IPS DF 4.7 (cell line): Measurements from ENCODE around the gene SCML1.

Source experiments
- DNase-seq: peaks from one replicate; pipeline ENCODE4 v3.0.0-alpha.2; 2013; ENCODE audit warnings: low spot score; ENCODE audit errors: extremely low read depth

Gene SCML1

DNA sequence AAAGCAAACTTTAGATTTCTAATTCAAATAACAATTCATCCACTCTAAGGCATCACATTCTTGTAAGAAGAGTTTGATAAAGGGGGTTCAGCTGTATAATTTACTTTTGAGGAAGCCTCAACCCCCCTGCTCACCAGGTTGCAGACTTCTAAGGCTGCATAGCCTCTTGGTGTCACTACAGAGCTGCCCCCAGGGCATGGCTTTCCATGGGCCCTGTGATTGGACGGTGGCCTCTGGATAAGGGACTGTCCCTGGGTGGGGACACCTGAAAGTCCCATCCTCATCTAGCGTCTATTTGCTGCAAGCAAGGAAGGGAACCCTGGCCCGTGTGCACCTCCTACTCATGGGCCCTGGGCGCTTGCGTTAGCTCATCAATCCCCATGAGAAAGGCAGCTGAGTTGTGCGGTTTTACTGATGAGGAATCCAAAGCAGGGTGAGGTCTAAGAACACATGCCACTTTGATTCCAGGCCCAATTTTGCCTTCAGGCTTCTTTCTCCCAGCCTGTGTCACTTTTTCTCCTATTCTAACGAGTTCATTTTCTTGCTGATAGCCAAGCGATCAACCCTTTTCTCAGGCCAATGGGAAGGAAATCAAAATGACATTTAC, 51.8 kb downstream of the SCML1 start:
- no peak for DNase-seq

DNA sequence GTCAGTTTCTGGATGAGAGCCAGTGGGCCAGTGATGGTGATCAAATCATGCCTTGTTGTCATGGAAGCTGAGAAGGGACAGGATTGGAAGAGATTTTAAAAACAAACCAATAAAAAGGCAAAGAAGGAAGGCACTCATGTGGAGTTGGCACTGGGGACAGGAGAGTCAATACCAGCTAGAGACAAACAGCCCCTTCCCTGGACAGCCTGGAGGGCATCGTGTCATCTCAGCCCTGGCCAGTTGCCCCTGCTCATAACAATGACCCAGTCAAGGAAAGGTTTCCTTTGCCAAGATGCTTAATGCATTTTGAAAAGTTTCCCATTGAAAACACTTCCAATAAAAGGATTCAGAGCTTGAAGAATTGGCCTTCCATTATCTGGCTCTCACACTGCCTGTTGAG, 55.5 kb downstream of the SCML1 start:
- no peak for DNase-seq

DNA sequence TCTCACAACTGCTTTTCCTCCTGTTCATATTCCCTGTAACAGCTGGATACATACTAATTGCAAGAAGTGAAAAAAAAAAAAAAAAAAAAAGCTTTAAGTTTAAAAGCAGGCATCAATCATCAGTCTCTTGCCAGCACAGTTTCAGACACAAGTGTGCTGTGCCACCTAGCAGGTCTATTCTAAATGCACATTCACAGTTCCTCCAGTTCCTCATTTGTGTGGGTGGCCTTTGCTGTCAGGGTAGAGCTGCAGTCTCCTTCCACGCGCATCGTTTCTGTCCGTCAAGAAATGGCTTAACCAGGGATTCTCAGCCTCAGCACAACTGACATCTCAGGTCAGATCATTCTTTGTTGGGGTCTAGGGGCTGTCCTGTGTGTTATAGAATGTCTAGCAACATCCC, 61.6 kb downstream of the SCML1 start:
- no peak for DNase-seq

DNA sequence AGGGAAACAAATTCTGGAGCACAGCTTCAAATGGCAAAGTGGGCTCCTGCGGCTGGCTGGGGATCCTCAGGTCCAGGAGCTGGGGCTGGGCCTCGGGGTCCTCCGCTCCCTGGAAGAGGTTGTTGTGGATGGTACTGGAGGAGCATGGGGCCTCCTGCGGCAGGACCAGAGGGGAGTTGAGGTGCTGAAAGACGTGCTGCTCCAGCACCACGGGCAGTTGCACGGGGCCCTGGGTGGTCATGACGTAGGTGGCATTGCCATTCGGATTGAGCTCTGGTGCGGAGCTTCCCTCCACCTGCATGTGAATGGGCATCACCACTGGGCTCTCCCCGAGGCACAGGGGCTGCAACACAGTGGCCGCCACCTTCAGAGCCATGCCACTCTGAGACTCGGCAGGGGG, 64.1 kb downstream of the SCML1 start:
- DNase-seq = no peak

DNA sequence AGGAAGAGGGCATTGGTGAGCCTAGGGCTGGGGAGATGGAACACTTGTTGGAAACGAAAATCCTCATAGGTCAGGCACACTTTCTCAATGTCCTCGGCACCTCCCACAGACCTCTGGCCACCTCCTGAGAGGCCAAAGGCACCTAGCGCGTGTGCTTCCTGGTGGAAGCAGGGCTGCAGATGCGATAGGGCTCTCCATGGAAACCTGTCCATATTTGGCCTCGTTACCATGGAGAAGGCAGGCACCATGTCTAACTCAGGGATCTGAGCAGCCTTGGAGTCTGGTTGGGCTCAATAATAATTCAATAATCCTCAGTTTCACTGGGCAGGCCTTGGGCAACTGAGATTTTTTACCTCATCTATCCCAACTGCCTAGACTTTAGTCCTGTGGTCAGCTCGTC, 65.5 kb downstream of the SCML1 start:
- DNase-seq = no peak

DNA sequence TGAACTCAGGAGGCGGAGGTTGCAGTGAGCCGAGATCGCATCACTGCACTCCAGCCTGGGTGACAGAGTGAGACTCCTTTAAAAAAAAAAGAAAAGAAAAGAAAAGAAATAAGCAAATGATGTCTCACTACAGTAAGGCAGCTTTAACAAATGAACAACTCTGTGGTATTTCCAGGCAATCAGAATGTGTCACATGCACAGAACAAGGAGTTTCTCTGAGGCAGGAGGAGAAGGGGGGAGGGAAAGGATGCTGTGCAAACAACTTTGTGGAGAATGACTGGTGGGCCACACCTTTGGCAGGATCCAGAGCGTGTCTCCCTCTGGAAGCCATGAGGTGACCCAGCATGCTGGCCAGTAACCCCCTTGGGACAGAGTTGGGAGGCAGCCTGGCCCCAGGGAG, 66.2 kb downstream of the SCML1 start:
- DNase-seq = no peak
